IMR-90 (cell line): ENCODE measurements around the gene NSA2. TPM values are rescaled to one million over a fixed set of nuclear protein-coding genes. Genes with fewer than 3 reads are reported as not detected.

Experiments
- ATAC-seq: fragments of 200-7000 bp; cut with Tn5 transposase; 2 replicates; pipeline ENCODE4 v1.9.1; 2020; ENCODE audit warnings: low read depth, mild to moderate bottlenecking, moderate library complexity
- BruUV-seq: library from RNA; stranded (reverse); fragments of 400-500 nt; replicated peaks from 2 replicates; lab custom pipeline; 2021; lab: Mats Ljungman, UMichigan
- CTCF ChIA-PET: fragments of 300-600 bp; formaldehyde crosslinking; extraction: SDS; loops from one replicate; lab custom pipeline; 2021; ENCODE audit warnings: antibody characterized with exemption; lab: Yijun Ruan, JAX
- POLR2A ChIA-PET: fragments of 300-600 bp; sonication (Branson Sonifier 250); formaldehyde crosslinking; loops from one replicate; lab custom pipeline; 2022; ENCODE audit warnings: antibody characterized with exemption; ENCODE audit not compliant: unreplicated experiment; lab: Charles Lee
- DNase-seq: peaks from one replicate; pipeline ENCODE4 v3.0.0; 2013
- H2AFZ ChIP-seq: replicated peaks from 2 replicates; pipeline ENCODE3; 2013; ENCODE audit warnings: low read length, mild to moderate bottlenecking; ENCODE audit not compliant: poor library complexity
- H2AK5ac ChIP-seq: 2 replicates; pipeline ENCODE4 v1.6.1; 2013; ENCODE audit warnings: low read depth, low read length, inconsistent platforms
- H2AK9ac ChIP-seq: replicated peaks from 2 replicates; pipeline ENCODE3; 2013; ENCODE audit warnings: mild to moderate bottlenecking, low read depth, low read length, moderate library complexity; ENCODE audit not compliant: poor library complexity
- H2BK120ac ChIP-seq: 2 replicates; pipeline ENCODE4 v1.6.1; 2013; ENCODE audit warnings: low read depth, low read length, inconsistent platforms
- H2BK15ac ChIP-seq: 3 replicates; pipeline ENCODE4 v1.6.1; 2013; ENCODE audit warnings: low read depth, low read length, inconsistent platforms
- H2BK20ac ChIP-seq: 2 replicates; pipeline ENCODE4 v1.6.1; 2013; ENCODE audit warnings: low read depth, mild to moderate bottlenecking, inconsistent platforms, low read length, moderate library complexity
- H2BK5ac ChIP-seq: 2 replicates; pipeline ENCODE4 v1.6.1; 2013; ENCODE audit warnings: mild to moderate bottlenecking, low read depth, low read length, inconsistent platforms; ENCODE audit not compliant: poor library complexity, severe bottlenecking
- H3K14ac ChIP-seq: replicated peaks from 2 replicates; pipeline ENCODE4 v1.6.1; 2013; ENCODE audit warnings: low read depth, low read length, inconsistent platforms
- H3K18ac ChIP-seq: 2 replicates; pipeline ENCODE4 v1.6.1; 2013; ENCODE audit warnings: low read depth, low read length, control low read depth
- H3K23ac ChIP-seq: 2 replicates; pipeline ENCODE4 v1.6.1; 2013; ENCODE audit warnings: low read depth, low read length, inconsistent platforms
- H3K27ac ChIP-seq: 2 replicates; pipeline ENCODE4 v1.5.1; 2013; ENCODE audit warnings: mild to moderate bottlenecking, control low read depth, low read length; ENCODE audit not compliant: insufficient read depth
- H3K27me3 ChIP-seq: 2 replicates; pipeline ENCODE4 v1.6.1; 2013; ENCODE audit warnings: low read length; ENCODE audit not compliant: control insufficient read depth, insufficient read depth
- H3K36me3 ChIP-seq: 2 replicates; pipeline ENCODE4 v1.6.1; 2013; ENCODE audit warnings: low read length, mixed read lengths; ENCODE audit not compliant: control insufficient read depth, insufficient read depth
- H3K4ac ChIP-seq: 2 replicates; pipeline ENCODE4 v1.6.1; 2013; ENCODE audit warnings: low read depth, low read length, inconsistent platforms
- H3K4me1 ChIP-seq: 2 replicates; pipeline ENCODE4 v1.6.1; 2013; ENCODE audit warnings: low read length, mixed read lengths; ENCODE audit not compliant: control insufficient read depth, insufficient read depth
- H3K4me2 ChIP-seq: 2 replicates; pipeline ENCODE4 v1.6.1; 2013; ENCODE audit warnings: low read depth, mild to moderate bottlenecking, control low read depth, low read length, moderate library complexity
- H3K4me3 ChIP-seq: 2 replicates; pipeline ENCODE4 v1.5.1; 2013; ENCODE audit warnings: low read depth, mild to moderate bottlenecking, control low read depth, low read length, moderate library complexity; ENCODE audit not compliant: insufficient read depth
- H3K56ac ChIP-seq: 2 replicates; pipeline ENCODE4 v1.6.1; 2013; ENCODE audit warnings: low read length, inconsistent platforms; ENCODE audit not compliant: insufficient read depth; ENCODE audit errors: extremely low read depth
- H3K79me1 ChIP-seq, 2 experiments: 2 replicates each; pipeline ENCODE4 v1.6.1; 2013; ENCODE audit warnings: low read length in 2 of 2, inconsistent platforms in 1 of 2, low read depth in 1 of 2
- H3K9ac ChIP-seq: 2 replicates; pipeline ENCODE4 v1.6.1; 2013; ENCODE audit warnings: low read depth, low read length, control low read depth
- H3K9me1 ChIP-seq: 2 replicates; pipeline ENCODE4 v1.6.1; 2013; ENCODE audit warnings: low read length, inconsistent platforms; ENCODE audit not compliant: insufficient read depth
- H3K9me3 ChIP-seq: 2 replicates; pipeline ENCODE4 v1.6.1; 2013; ENCODE audit warnings: low read length; ENCODE audit not compliant: control insufficient read depth, insufficient read depth
- H4K20me1 ChIP-seq: 2 replicates; pipeline ENCODE4 v1.6.1; 2013; ENCODE audit warnings: low read length, inconsistent platforms; ENCODE audit not compliant: insufficient read depth
- H4K5ac ChIP-seq: 2 replicates; pipeline ENCODE4 v1.6.1; 2013; ENCODE audit warnings: mild to moderate bottlenecking, low read depth, low read length, control low read depth
- H4K8ac ChIP-seq, 2 experiments: 2 replicates each; pipeline ENCODE4 v1.6.1; 2013; ENCODE audit warnings: low read depth in 2 of 2, low read length in 2 of 2, control low read depth in 1 of 2, inconsistent platforms in 1 of 2
- H4K91ac ChIP-seq: 2 replicates; pipeline ENCODE4 v1.6.1; 2013; ENCODE audit warnings: low read depth, low read length, inconsistent platforms; ENCODE audit not compliant: insufficient read depth
- BHLHE40 ChIP-seq: fragments of 150-350 bp; IDR thresholded peaks from 2 replicates; pipeline ENCODE4 v1.6.1; 2016; ENCODE audit warnings: mild to moderate bottlenecking, low read depth, low read length
- CEBPB ChIP-seq: IDR thresholded peaks from 2 replicates; pipeline ENCODE4 v1.6.1; 2012; ENCODE audit warnings: low read depth, low read length, improper control_type of control experiment
- ELK1 ChIP-seq: fragments of 150-350 bp; IDR thresholded peaks from 2 replicates; pipeline ENCODE4 v1.6.1; 2016; ENCODE audit warnings: low read depth, mild to moderate bottlenecking, low read length, moderate library complexity, borderline replicate concordance
- FOS ChIP-seq: fragments of 150-350 bp; IDR thresholded peaks from 2 replicates; pipeline ENCODE4 v1.6.1; 2016; ENCODE audit warnings: low read depth, low read length
- MAZ ChIP-seq: IDR thresholded peaks from 2 replicates; pipeline ENCODE4 v1.6.1; 2012; ENCODE audit warnings: low read depth, mild to moderate bottlenecking, low read length, improper control_type of control experiment, moderate library complexity, borderline replicate concordance
- MXI1 ChIP-seq: IDR thresholded peaks from 2 replicates; pipeline ENCODE4 v1.6.1; 2012; ENCODE audit warnings: low read depth, mild to moderate bottlenecking, low read length, moderate library complexity, borderline replicate concordance
- NFE2L2 ChIP-seq: fragments of 150-350 bp; IDR thresholded peaks from 2 replicates; pipeline ENCODE4 v1.6.1; 2016; ENCODE audit warnings: low read depth, mild to moderate bottlenecking, low read length
- POLR2A ChIP-seq: IDR thresholded peaks from 2 replicates; pipeline ENCODE4 v1.6.1; 2012; ENCODE audit warnings: mild to moderate bottlenecking, low read depth, low read length
- RAD21 ChIP-seq: IDR thresholded peaks from 2 replicates; pipeline ENCODE4 v1.6.1; 2012; ENCODE audit warnings: low read length, improper control_type of control experiment
- RCOR1 ChIP-seq: IDR thresholded peaks from 2 replicates; pipeline ENCODE4 v1.6.1; 2012; ENCODE audit warnings: mild to moderate bottlenecking, low read length, improper control_type of control experiment; ENCODE audit not compliant: insufficient replicate concordance
- RFX5 ChIP-seq: IDR thresholded peaks from 2 replicates; pipeline ENCODE4 v1.8.0; 2012; ENCODE audit warnings: low read depth, mild to moderate bottlenecking, low read length, moderate library complexity
- SMC3 ChIP-seq: fragments of 150-350 bp; IDR thresholded peaks from 2 replicates; pipeline ENCODE4 v1.6.1; 2016; ENCODE audit warnings: low read depth, mild to moderate bottlenecking, antibody characterized with exemption, low read length, moderate library complexity
- USF2 ChIP-seq: fragments of 150-350 bp; IDR thresholded peaks from 2 replicates; pipeline ENCODE4 v1.6.1; 2017; ENCODE audit warnings: mild to moderate bottlenecking, antibody characterized with exemption, low read length, low read depth
- WGBS, 2 experiments: methylation state at CpG; one replicate each; pipeline versions ENCODE4 v1.1.5 to v1.1.7; 2013; ENCODE audit warnings: missing lambda C conversion rate in 2 of 2; ENCODE audit not compliant: insufficient read length in 1 of 2; ENCODE audit errors: extremely low coverage in 2 of 2; 5-methylcytosine and 5-hydroxymethylcytosine counted together
- dilution Hi-C: fragments of 300-500 bp; cut with HindIII; formaldehyde crosslinking; loops from one replicate; pipeline ENCODE4 v1.14.3; 2018; ENCODE audit warnings: low sequenced_read_pairs; ENCODE audit not compliant: unreplicated experiment
- in situ Hi-C: fragments of 300-500 bp; cut with MboI; formaldehyde crosslinking; loops from 3 replicates; pipeline ENCODE4 v1.14.3; 2019; ENCODE audit warnings: low sequenced_read_pairs, inconsistent platforms, mixed read lengths
- intact Hi-C: fragments of 100-400 bp; cut with micrococcal nuclease; formaldehyde crosslinking; loops from 2 replicates; pipeline ENCODE4 v1.10.0; 2022
- polyA plus RNA-seq, 3 experiments: library from polyadenylated mRNA; depleted of rRNA; stranded (reverse); fragments of >200 nt; gene quantifications; 2 replicates each; pipeline ENCODE4 v1.2.3, GENCODE V29; 2012; ENCODE audit warnings: low replicate concordance in 1 of 3
- total RNA-seq: library from RNA; depleted of rRNA; stranded (reverse); fragments of >200 nt; gene quantifications from 2 replicates; pipeline ENCODE4 v1.2.3, GENCODE V29; 2012

Gene NSA2
- total and polyA plus RNA-seq, 2 of the 4 experiments (the other 2 are of a cell fraction) = 5.4 to 33.9 TPM

DNA sequence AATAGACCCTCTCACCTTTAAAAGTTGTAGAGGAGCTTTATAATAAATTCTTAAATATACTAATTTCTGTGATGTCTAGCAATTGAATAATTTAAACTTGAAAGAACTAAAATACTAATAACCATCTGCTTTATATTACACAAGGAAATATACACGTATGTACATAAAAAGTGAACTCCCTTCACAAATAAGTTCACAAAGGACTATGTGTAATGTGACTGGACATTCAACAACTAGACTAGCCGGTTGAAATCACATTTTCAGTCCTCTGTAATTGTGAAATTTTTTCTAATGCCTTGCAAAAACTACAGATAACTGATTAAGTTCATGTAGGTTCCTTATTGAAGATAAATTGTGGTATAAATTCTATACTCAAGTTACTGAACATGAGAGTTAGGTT, 11.6 kb downstream of the NSA2 start:
- H3K9me3 ChIP-seq = no peaks in the 10 kb centered on the region
- no peaks in the 10 kb centered on the region for H3K79me1 ChIP-seq
- no peak overlapping the region for H2BK120ac ChIP-seq
- no peaks in the 10 kb centered on the region for H3K4me1 ChIP-seq
- in situ Hi-C loops = loop anchor here (10.0 kb wide), 1 partner anchor 136 kb away; no protein-coding TSS in a partner anchor
- no peak overlapping the region for H3K27ac ChIP-seq
- TF ChIP-seq RCOR1 = no peak
- no peak for TF ChIP-seq NFE2L2
- no peak for TF ChIP-seq CEBPB
- no peak for TF ChIP-seq ELK1
- TF ChIP-seq MXI1 = no peak
- no peak for TF ChIP-seq RFX5
- no peak for TF ChIP-seq POLR2A
- no peak for TF ChIP-seq FOS
- no peak for TF ChIP-seq BHLHE40
- no peak for TF ChIP-seq USF2
- no peak for TF ChIP-seq RAD21
- TF ChIP-seq MAZ = no peak
- TF ChIP-seq SMC3 = no peak
- POLR2A ChIA-PET = no interaction called here
- H3K9ac ChIP-seq = no peak overlapping the region
- H4K5ac ChIP-seq = no peak overlapping the region
- H3K9me1 ChIP-seq = no peaks in the 10 kb centered on the region; the same call in 1 of the 2 replicates
- no CpG with 5 or more reads among the region's 2 CpGs for WGBS, 2 experiments
- no peak overlapping the region for H3K4ac ChIP-seq
- no peak for DNase-seq
- dilution Hi-C loops = no loop called here
- no peak overlapping the region for H2AK9ac ChIP-seq
- no peak overlapping the region for H3K23ac ChIP-seq
- intact Hi-C loops = no loop called here
- no peak overlapping the region for H3K14ac ChIP-seq
- peaks cover 17% of the 10 kb centered on the region for H3K36me3 ChIP-seq
- H3K18ac ChIP-seq = no peak overlapping the region
- H3K4me3 ChIP-seq = no peak overlapping the region
- H3K56ac ChIP-seq = no peak overlapping the region
- no peak overlapping the region for H3K4me2 ChIP-seq
- no peak for ATAC-seq
- no peaks in the 10 kb centered on the region for H4K20me1 ChIP-seq
- H2AFZ ChIP-seq = no peak overlapping the region
- CTCF ChIA-PET = no interaction called here
- no peak overlapping the region for H2BK20ac ChIP-seq
- no TSS peak for BruUV-seq
- H4K8ac ChIP-seq = no peak overlapping the region
- no peak overlapping the region for H2AK5ac ChIP-seq
- no peak overlapping the region for H2BK15ac ChIP-seq
- H4K91ac ChIP-seq = no peak overlapping the region
- no peaks in the 10 kb centered on the region for H3K27me3 ChIP-seq
- H2BK5ac ChIP-seq = no peak overlapping the region
